PC-9 (cell line): ENCODE data around the gene TSPAN3. TPM values are rescaled to one million over a fixed set of nuclear protein-coding genes. Genes with fewer than 3 reads are reported as not detected.

Experiments
- BruUV-seq: library from RNA; stranded (reverse); fragments of 400-500 nt; replicated peaks from 2 replicates; lab custom pipeline; 2021; lab: Mats Ljungman, UMichigan
- CTCF ChIA-PET: fragments of 300-600 bp; sonication (Branson Sonifier 250); formaldehyde crosslinking; loops from one replicate; lab custom pipeline; 2022; ENCODE audit warnings: antibody characterized with exemption; lab: Charles Lee
- POLR2A ChIA-PET: fragments of 300-600 bp; sonication (Branson Sonifier 250); formaldehyde crosslinking; loops from one replicate; lab custom pipeline; 2022; ENCODE audit warnings: antibody characterized with exemption; ENCODE audit not compliant: unreplicated experiment; lab: Charles Lee
- DNase-seq, 2 experiments: peaks; one replicate each; pipeline versions ENCODE4 v3.0.0 to v3.0.0-alpha.2; 2015 to 2022; ENCODE audit warnings: mixed read lengths in 1 of 2
- H2AFZ ChIP-seq: fragments of 200-600 bp; sonication (generic); 2 replicates; pipeline ENCODE4 v1.8.1; 2017; ENCODE audit warnings: antibody characterized with exemption
- H3F3A ChIP-seq: fragments of 200-600 bp; sonication (generic); 2 replicates; pipeline ENCODE4 v1.8.1; 2017; ENCODE audit warnings: antibody characterized with exemption, mild to moderate bottlenecking, low read depth; ENCODE audit not compliant: insufficient read depth
- H3K27ac ChIP-seq: fragments of 200-600 bp; sonication (generic); 2 replicates; pipeline ENCODE4 v1.6.1; 2016; ENCODE audit warnings: mixed run types
- H3K27me3 ChIP-seq: fragments of 200-600 bp; sonication (generic); 2 replicates; pipeline ENCODE4 v1.6.1; 2016; ENCODE audit warnings: low read depth, mixed run types; ENCODE audit not compliant: insufficient read depth
- H3K36me3 ChIP-seq: fragments of 200-600 bp; sonication (generic); 2 replicates; pipeline ENCODE4 v1.6.1; 2016; ENCODE audit warnings: low read depth, mixed run types
- H3K4me1 ChIP-seq: fragments of 200-600 bp; sonication (generic); replicated peaks from 2 replicates; pipeline ENCODE4 v1.6.1; 2016; ENCODE audit warnings: mixed run types; ENCODE audit not compliant: insufficient read depth
- H3K4me2 ChIP-seq: fragments of 200-600 bp; sonication (generic); 2 replicates; pipeline ENCODE4 v1.6.1; 2017; ENCODE audit warnings: mixed run types
- H3K4me3 ChIP-seq: fragments of 200-600 bp; sonication (generic); 2 replicates; pipeline ENCODE4 v1.6.1; 2016; ENCODE audit warnings: mixed run types
- H3K79me2 ChIP-seq: fragments of 200-600 bp; sonication (generic); 2 replicates; pipeline ENCODE4 v1.6.1; 2017; ENCODE audit warnings: low read depth, mixed run types
- H3K9me2 ChIP-seq: fragments of 200-600 bp; sonication (generic); 2 replicates; pipeline ENCODE4 v1.8.1; 2017; ENCODE audit warnings: mild to moderate bottlenecking; ENCODE audit not compliant: insufficient read depth
- H3K9me3 ChIP-seq: fragments of 200-600 bp; sonication (generic); 2 replicates; pipeline ENCODE4 v1.8.1; 2016; ENCODE audit warnings: low read depth; ENCODE audit not compliant: insufficient read depth
- H4K20me1 ChIP-seq: fragments of 200-600 bp; sonication (generic); 2 replicates; pipeline ENCODE4 v1.8.1; 2017; ENCODE audit not compliant: insufficient read depth
- CTCF ChIP-seq: fragments of 200-600 bp; sonication (generic); conservative IDR thresholded peaks from 2 replicates; pipeline ENCODE4 v1.6.1; 2017; ENCODE audit warnings: mixed run types, antibody characterized with exemption, mild to moderate bottlenecking, moderate library complexity
- EZH2 ChIP-seq: fragments of 200-600 bp; sonication (generic); IDR thresholded peaks from 2 replicates; pipeline ENCODE4 v1.8.0; 2017; ENCODE audit warnings: antibody characterized with exemption, low read depth
- intact Hi-C: fragments of 100-400 bp; cut with micrococcal nuclease; formaldehyde crosslinking; loops from one replicate; pipeline ENCODE4 v1.10.0; 2022; ENCODE audit not compliant: unreplicated experiment
- total RNA-seq: library from RNA; stranded (reverse); gene quantifications from 2 replicates; pipeline ENCODE4 v1.2.3, GENCODE V29; 2021

Gene TSPAN3
- total RNA-seq, 1 experiment from 2014 or later, result 151 TPM

- Histone ChIP-seq H2AFZ (no peak overlapping the region), H3K4me3 (no peak overlapping the region), H3K79me2 (no peaks in the 10 kb centered on the region), H3K27me3 (no peaks in the 10 kb centered on the region), H3F3A (peaks cover 25% of the 10 kb centered on the region; the same call in 1 of the 2 replicates), H3K4me2 (no peak overlapping the region), H3K9me3 (no peaks in the 10 kb centered on the region), H3K27ac (no peak overlapping the region), H4K20me1 (no peaks in the 10 kb centered on the region; the same call in 1 of the 2 replicates), H3K36me3 (peaks cover 8% of the 10 kb centered on the region; the same call in 1 of the 2 replicates), H3K4me1 (no peaks in the 10 kb centered on the region), H3K9me2 (no peaks in the 10 kb centered on the region)
- DNase-seq, result no peak
- no peak for TF ChIP-seq EZH2
- TF ChIP-seq CTCF, result no peak
- POLR2A ChIA-PET, result no interaction called here
- CTCF ChIA-PET, result no interaction called here
- intact Hi-C loops, result no loop called here
- no TSS peak for BruUV-seq
Observed at GRCh38 chr15:77039217-77039533, 31.7 kb downstream of the TSPAN3 start.

DNA sequence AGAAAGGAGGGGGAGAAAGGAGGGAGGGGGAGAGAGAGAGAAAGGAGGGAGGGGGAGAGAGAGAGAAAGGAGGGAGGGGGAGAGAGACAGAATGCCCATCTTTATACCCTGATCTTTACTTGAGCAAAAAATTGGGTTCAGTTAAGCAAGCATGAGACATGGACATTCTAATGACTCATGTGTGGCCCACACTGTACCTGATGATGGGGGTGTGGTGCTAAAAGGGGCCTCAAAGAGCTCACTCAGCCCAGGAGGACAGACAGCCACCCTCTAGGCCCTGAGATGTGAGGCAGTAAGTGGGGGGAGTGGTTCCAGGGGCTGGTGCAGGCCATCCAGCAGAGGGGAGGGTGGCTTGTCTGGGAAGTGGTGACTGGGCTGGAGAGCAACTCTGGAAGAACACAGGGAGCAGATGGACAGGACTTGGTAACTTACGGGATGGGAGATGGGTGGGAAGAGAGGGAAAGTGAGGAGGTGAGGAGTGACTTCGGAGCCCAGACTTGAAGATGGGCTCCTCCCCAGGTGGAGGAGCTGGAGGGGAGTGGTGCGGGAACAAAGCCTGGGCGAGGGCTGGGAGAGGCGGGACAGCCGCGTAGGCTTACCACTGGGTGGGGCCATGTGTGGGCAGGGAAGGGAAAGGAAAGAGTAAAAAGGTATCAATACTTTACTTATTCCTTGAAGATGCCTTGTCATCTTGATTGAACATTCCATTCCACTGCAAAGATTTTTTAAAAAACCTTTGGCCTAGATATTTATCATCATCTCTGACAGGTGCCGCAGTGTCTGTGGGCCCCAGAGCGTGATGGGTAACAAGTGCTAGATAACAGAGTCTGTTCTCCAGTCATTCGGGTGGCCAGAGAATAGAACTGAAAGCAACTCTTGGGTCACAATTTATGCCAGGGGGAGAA lies 32.3 kb downstream of the TSPAN3 start:
- H3F3A ChIP-seq, result peaks cover 25% of the 10 kb centered on the region; the same call in 1 of the 2 replicates
- no peaks in the 10 kb centered on the region for H3K79me2 ChIP-seq
- H4K20me1 ChIP-seq, result no peaks in the 10 kb centered on the region; the same call in 1 of the 2 replicates
- H3K4me2 ChIP-seq, result no peak overlapping the region
- intact Hi-C loops, result no loop called here
- ChIA-PET POLR2A (interaction anchor here (0.6 kb wide), 1 partner anchor 813 kb away, joined by 3 read pairs; no protein-coding TSS in a partner anchor), CTCF (no interaction called here)
- no peaks in the 10 kb centered on the region for H3K9me2 ChIP-seq
- no peak overlapping the region for H3K4me3 ChIP-seq
- no peak for TF ChIP-seq EZH2
- TF ChIP-seq CTCF, result no peak
- DNase-seq, result no peak
- no peaks in the 10 kb centered on the region for H3K27me3 ChIP-seq
- no peak overlapping the region for H2AFZ ChIP-seq
- H3K36me3 ChIP-seq, result peaks cover 8% of the 10 kb centered on the region; the same call in 1 of the 2 replicates
- no TSS peak for BruUV-seq
- no peaks in the 10 kb centered on the region for H3K9me3 ChIP-seq
- H3K4me1 ChIP-seq, result no peaks in the 10 kb centered on the region
- no peak overlapping the region for H3K27ac ChIP-seq

DNA sequence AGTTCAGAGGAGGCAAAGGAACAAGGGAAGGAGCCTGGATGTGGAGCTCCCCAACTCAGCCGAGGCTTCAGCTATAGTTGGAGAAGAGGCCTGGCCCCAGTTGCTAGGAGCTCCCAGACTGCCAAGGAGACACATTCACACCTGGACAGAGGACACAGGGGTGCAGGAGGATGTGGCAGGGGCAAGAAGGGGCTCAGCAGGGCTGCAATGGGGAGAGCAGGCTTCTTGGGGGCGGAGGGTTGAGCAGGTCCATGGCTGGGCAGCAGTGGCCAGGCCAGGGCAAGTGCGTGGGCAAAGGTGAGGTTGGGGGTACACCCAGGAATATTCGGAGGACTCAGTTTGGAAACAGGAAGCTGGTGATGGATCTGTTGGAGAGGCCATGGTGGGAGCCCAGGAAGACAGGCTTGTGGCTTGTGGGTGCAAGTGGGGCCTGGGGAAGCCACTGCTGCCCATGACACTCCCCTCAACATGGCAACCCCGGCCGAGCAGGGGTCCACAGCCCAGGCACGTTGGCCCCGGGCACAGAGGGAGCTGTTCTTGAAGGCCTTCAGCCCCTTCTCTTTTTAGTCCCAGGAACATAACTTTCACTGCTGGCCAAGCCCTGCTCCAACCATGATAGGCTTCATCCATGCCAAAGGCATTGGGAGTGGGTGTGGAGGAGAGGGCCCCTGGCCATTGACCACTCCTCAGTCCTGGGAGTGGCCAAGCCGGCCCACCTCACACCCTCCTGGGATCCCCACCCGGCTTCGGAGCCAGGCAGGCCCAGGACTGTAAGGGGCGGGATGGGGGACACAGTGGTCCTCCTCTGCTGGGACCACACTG lies 33.3 kb downstream of the TSPAN3 start:
- no peak overlapping the region for H2AFZ ChIP-seq
- no TSS peak for BruUV-seq

More for the DNA sequence above, 33.3 kb downstream of the TSPAN3 start:
- no peak for DNase-seq
- TF ChIP-seq EZH2 (no peak), CTCF (no peak)
- H3K4me1 ChIP-seq, result no peaks in the 10 kb centered on the region
- H3K27ac ChIP-seq, result no peak overlapping the region
- POLR2A ChIA-PET, result interaction anchor here (0.6 kb wide), 1 partner anchor 814 kb away, joined by 3 read pairs; no protein-coding TSS in a partner anchor
- H3K27me3 ChIP-seq, result no peaks in the 10 kb centered on the region
- H3K4me3 ChIP-seq, result no peak overlapping the region
- peaks cover 8% of the 10 kb centered on the region; the same call in 1 of the 2 replicates for H3K36me3 ChIP-seq
- H3K4me2 ChIP-seq, result no peak overlapping the region
- no peaks in the 10 kb centered on the region for H3K79me2 ChIP-seq
- H3F3A ChIP-seq, result peaks cover 25% of the 10 kb centered on the region; the same call in 1 of the 2 replicates
- no peaks in the 10 kb centered on the region; the same call in 1 of the 2 replicates for H4K20me1 ChIP-seq
- H3K9me3 ChIP-seq, result no peaks in the 10 kb centered on the region
- CTCF ChIA-PET, result no interaction called here
- intact Hi-C loops, result no loop called here
- H3K9me2 ChIP-seq, result no peaks in the 10 kb centered on the region
